ENCODE results near the gene CHD5.

Gene CHD5

DNA sequence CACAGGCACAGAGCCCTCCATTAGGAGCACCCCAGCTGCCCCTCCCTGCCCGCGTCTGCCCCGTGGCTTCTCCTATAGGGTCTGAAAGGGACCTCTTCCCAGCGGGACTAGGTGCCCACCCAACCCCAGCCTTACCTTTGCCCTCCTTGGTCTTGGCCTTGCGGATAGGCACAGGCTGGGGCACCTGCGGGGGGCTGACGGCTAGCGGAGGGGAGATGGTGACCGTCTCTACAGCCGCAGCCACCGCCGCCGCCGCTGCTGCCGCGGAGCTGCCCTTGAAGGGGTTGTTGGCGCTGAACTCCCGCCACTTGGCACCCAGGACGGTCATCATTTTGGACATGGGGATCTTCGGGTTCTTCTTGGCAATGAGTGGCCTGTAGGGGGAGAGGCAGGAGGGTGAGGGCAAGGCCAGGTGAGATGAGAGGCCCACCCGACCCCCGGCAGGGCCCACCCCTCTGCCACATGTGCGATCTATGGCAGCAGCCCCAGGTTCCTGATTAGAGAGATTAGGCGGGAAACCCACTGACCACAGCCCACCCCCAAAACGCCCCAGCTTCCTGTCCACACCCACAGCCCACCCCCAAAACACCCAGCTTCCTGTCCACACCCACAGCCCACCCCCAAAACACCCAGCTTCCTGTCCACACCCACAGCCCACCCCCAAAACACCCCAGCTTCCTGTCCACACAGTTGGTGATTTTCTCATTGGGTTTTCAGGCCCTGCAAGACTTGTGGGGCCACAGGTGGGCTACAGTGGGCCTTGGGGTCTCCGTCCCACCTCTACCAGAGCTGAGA, 25.4 kb downstream of the CHD5 start:
- DNase-seq, result no peak

DNA sequence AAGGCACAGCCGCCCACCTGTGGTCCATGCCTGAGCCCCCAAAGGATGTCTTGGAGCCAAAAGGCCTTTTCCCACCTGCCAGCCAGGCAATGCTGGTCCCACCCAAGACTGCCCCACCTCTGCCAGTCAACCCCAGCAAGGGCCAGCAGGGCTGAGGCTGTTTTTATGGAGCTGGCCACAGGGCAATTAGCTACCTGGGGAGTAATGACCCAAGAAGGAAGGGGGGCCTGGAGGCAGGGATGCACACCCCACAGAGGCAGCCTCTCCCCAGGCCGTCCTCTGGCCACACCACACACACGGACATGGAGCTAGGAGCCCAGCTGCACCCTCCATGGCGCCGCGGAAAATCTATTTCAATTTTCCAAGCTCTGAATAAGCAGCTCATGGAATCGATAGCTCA, 27.2 kb downstream of the CHD5 start:
- DNase-seq, result no peak

DNA sequence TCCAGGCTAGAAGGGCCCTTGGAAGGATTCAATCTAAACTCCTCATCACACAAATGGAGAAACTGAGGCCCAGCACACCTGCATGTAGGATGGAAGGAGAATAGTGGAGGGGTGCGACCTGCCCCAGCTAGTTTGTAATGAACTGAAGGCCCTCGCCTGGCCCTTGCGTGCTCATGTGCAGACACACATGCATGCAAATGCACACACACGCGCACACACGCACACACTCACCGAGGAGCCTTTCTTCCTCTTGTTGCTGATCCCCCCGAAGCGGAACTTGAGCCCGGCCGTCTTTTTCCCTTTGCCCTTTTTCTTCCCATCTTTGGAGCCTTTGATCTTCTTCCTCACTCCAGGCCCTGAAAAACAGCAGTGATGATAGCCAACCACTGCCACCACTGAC, 27.9 kb downstream of the CHD5 start:
- DNase-seq, result no peak

DNA sequence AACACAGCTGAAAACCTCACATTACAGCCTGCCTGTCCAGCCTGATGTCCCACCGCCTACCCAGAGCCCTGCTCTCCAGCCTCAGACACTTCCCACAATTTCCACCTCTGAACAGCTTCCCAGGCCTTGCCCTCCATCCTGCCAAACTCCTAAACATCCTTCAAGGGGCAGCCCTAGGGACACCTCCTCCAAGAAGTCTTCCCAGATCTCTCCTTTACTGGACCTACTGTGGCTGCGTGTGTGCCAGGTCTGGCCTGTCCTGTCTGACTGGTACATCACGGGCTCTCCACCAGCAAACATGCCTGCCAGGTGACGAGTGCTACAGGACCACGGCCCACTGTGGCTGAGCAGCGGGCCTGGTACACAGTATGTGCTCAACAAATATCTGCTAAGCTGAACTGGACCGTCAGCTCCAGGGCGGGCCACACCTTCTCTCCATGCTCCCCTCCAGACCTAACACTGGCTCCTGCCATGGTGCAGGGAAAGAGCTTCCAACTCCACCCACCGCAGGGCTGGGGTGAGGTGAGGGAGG, 28.8 kb downstream of the CHD5 start:
- DNase-seq, result no peak

DNA sequence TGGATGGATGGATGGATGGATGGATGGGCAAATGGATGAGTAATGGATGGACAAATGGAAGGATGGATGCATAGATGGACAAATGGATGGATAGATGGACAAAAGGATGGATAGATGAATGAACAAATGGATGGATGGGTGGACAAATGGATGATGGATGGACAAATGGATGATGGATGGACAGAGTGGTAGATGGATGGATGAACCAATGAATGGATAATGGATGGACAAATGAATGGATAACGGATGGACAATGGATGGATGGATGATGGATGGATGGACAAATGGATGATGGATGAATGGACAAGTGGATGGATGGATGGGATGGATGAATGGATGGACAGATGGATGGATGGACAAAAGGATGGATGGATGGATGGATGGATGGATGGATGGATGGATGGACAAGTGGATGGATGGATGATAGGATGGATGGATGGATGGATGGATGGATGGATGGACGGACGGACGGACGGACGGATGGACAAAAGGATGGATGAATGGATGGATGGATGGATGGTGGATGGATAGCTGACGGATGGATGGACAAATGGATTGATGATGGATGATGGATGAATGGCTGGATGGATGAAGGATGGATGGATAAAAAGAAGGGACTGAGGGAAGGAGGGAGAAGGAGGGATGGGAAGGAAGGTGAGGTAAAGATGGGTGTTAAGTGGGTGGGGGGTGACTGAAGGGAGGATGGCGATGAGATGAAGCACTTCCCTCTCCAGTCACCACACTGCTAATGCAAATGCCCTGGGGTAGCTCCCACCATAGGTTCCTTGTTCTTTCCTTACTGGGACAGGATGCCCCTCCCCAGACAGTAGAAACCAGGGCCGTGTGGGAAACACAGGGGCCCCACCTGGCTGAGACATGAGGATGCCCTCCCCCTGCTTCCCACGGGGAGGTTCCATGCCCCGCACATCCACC, 29.8 kb downstream of the CHD5 start:
- no peak for DNase-seq

DNA sequence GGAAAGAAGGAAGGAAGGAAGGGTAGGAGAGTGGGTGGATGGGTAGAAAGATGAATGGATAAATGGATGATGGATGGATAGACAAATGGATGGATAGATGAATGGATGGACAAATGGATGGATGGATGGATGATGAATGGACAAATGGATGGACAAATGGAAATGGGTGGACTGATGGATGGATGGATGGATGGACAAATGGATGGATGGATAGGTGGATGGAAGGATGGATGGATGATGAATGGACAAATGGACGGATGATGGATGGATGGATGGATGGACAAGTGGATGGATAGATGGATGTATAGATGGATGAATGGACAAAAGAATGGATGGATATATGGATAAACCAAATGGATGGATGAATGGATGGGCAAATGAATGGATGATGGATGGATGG, 30.5 kb downstream of the CHD5 start:
- no peak for DNase-seq

DNA sequence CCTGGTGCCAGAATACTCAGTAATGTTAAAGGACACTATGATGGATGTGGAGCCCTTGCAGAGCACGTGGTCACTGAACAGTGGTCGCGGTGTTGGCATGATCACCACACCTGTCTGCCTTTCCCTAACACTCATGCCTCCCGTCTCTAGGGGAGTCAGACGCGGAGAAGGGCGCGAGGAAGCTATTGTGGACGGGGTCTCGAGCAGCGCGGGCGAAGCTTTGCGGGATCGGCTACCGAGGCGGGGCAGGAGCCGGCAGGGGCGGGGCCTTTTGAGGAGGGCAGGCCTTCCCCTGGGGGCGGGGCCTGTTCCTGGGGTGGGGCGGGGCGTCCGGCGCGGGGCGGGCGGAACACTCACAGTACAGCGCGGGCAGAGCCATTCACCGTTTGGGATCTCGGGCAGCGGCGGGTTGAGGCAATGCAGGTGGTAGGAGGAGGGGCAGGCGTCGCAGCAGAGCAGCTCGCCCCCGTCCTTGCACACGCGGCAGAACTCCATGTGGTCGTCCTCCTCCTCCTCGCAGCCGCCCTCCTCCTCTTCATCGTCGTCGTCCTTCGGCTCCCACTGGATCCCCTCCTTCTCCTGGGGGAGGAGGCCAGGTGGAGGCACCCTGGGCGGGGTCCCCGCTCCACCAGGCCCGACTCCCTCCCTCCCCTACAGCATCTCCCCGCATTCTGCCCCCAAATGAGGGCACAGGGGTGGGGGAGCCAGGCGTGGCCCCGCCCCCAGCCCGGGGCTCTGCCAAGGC, 31.5 kb downstream of the CHD5 start:
- no peak for DNase-seq

DNA sequence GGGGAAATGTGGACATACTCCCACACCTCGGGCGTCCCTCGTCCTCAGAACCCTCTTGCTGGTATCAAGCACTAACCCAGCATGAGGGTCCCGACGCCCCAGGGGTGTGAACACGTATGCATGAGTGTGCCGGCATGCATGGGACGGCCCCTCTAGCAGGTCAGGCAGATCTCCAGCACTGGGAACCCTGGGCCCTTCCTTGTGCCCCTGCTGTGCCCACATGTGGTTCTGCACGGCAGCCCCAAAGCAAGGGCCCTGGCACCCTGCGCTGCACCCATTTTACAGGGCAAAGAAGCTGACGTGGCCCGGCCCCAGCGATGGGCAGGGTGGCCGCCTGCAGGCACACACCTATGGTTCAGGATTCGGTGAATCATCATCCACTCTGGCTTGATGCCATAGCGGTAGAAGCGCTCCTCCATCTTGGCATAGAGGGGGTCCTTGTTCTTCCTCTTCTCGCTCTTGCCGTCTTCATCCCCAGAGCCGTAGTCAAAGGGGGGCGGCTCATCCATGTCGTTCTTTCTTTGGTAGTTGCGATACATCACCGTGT, 34.2 kb downstream of the CHD5 start:
- DNase-seq, result no peak

DNA sequence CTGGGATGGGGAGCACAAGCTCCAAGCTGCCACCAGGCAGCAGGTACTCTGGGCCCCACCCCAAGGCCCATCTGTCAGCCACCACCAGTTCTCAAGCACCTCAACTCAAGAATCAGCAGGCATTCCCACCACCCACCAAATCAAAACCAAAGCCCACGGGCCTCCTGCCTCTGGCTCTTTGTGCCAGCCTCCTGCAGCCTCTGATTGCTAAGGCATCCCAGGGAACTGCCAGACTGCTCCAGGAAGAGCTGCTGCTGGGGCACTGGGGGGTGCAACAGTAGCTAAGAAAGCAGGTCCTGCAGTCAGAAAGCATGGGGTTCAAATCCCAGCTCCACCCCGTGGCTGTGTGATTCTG, 34.7 kb downstream of the CHD5 start:
- DNase-seq, result no peak

DNA sequence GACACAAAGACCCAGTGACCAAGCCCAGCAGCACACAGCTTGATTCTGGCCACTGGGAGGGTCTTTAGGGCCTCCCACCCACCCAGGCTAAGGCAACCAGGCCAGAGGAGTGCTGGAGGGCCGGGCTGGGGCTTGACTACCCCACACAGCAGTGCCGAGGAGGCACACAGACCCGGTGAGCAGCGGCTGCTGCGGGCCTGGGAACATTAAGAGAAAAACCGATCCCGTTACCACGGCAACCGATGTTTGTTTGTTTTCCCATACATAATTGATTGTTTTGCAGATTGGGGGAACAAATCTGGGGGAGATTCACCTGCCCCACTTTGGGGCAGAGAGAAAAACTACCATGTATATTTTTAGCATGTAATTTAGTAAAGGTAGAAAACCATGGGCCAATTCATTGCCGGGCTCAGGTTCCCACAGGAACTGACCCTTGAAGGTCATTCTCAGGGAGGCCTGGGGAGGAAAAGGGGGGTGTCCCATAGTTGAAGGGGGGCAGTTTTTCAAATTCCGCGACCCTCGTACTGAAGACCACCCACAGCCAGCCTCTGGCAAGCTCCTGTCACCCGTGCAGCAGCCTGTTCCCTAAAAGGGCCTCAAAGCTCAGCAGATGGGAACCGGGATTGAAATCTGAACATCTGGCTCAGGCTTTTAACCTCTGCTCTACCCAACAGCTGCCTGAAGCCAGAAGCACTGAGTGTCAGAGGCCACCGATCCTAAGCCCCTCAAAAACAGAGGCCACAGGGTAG, 35.3 kb downstream of the CHD5 start:
- DNase-seq, result no peak

DNA sequence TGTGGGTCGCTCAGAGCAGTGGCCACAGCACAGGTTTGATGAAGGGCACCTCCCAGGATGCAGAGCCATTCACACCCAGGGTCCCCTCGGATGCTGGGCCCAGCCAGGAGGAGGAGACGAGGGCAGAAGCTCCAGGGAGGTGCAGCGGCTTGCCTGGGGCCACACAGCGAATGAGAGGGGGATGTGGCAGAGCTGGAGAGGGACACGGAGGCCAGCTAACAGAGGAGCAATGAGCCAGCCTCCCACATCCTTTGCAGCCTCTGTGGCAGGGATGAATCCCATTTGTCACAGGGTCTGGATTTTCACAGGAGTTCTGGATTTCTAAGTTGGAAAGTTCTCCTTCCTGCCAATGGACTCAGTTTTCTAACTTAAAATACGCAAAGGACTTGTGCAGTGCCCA, 35.9 kb downstream of the CHD5 start:
- DNase-seq, result no peak

DNA sequence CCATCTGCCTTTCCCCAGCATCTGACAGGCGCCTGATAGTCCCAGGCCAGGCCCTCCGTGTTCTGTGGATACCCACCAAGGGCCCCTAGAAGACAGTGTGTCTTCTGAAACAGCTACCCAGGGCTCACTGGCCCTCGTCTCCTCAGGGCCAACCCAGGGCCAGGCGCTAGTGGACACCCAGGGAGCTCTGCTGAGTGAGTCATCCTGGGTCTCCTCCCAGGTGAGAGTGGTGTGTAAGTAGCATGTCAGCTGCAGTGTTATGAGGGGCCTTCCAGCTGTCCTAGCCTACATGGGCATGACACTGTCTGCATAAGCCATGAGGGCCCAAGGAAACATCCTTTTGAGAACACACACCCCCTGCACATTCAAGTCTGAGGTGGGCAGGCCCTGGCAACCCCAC, 36.7 kb downstream of the CHD5 start:
- DNase-seq, result no peak

DNA sequence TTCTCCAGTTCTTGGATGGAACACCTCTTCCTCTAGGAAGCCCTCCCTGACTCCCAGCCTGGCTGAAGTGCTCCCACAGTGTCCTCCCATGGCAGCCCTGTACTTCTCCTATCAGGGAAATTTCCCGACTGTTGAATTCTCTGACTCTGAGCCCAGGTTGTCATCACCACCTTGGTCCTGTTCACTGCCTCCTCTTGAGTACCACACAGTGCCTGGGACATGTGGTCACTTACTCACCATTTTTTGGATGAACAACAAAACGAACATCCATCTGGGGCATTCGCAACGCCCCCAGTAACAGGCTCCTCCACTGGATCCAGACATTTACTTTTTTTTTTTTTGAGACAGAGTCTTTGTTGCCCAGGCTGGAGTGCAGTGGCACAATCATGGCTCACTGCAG, 37.4 kb downstream of the CHD5 start:
- DNase-seq, result no peak

DNA sequence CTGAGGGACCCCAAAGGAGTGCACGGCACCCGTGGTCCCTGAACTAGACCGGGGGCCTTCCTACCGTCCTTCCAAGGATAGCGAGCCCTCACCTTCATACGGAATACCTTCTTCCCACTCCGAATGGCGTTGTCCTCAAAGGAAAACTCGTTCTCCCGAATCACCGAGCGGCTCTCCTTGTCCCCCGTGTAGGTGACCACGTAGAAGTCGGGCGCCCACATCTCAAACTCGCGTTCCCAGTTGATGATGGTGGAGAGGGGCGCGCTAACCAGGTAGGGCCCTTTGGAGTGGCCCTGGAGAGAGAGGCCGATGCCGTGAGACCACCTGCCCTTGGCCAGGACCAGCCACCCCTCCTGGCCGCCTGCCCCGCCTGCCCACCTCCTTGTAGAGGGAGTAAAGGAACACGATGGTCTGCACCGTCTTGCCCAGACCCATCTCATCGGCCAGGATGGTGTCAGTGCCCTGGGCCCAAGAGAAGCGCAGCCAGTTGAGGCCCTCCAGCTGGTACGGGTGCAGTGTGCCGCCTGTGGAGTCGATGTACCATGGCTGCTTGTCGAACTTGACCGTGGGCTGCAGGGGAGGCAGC, 38.0 kb downstream of the CHD5 start:
- no peak for DNase-seq

DNA sequence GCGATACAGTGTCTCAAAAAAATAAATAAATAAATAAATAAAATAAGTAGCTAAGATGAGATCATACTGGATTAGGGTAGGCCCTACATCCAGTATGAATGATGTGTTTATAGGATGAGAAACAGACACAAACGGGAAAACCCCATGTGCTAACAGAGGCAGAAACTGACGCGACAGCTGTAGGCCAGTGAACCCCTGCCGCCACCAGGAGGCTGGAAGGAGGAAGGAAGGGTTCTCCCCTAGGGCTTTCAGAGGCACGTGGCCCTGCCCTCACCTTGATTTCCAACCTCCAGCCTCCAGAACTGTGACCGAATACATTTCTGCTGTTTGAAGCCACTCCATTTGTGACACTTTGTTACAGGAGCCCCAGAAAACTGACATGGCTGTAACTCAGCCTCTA, 38.5 kb downstream of the CHD5 start:
- DNase-seq, result no peak

DNA sequence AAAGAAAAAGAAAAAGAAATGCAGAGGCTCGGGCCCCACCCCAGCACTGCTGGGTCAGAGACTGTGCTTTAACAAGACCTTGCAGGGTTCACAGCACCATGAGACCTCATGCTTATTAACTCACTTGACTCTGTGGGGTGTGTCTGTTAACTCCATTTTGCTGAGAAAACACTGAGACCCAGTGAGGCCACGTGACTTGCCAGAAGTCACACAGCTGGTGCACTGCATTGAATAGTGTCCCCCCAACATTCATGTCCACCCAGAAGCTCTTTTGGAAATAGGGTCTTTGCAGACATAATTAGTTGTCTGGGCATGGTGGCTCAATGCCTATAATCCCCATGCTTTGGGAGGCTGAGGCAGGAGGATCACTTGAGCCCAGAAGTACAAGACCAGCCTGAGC, 39.7 kb downstream of the CHD5 start:
- DNase-seq, result no peak

DNA sequence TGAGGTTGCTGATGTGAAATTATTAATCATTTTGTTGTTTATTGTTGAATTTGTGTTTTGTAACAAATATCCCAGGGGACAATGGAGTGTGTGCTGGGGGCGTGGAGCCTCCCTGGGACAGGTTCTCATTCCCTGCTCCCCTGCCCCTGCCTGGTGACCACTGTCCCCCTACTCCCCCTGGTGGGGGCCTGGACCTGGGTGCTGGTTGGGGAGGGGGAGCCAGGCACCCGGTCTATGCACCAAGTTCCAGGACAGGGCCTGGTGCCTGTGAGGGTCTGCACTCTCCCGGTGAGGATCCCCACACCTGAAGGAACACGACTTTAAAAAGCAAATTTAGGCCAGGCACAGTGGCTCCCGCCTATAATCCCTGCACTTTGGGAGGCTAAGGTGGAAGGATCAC, 42.4 kb downstream of the CHD5 start:
- DNase-seq, result no peak

DNA sequence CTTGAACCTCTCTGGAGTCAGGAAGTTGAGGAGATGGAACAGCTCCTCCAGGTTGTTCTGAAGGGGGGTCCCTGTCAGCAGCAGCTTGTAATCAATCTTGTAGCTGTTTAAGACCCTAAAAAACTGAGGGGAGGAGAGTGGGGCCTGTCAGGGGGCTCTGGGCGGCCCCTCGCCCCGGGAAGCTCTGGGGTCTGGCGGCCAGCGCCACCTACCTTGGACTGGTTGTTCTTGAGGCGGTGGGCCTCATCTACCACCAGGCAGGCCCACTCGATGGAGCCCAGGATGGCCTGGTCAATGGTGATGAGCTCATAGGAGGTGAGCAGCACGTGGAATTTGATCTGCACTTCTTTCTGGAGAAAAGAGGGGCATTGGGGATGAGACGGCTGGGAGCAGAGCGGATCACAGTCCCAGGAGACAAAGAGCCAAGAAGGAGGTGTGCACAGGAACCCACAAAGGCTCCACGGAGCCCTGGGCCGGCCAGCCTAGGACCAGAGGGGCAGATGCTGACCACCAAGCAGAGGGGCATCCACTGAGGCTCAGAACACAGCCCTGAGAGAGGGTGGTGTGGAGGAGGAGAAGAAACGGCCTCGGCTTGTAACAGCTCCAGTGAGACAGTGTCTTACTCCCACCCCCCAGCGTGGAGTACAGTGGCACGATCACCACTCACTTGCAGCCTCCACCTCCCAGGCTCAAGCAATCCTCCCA, 43.5 kb downstream of the CHD5 start:
- no peak for DNase-seq

DNA sequence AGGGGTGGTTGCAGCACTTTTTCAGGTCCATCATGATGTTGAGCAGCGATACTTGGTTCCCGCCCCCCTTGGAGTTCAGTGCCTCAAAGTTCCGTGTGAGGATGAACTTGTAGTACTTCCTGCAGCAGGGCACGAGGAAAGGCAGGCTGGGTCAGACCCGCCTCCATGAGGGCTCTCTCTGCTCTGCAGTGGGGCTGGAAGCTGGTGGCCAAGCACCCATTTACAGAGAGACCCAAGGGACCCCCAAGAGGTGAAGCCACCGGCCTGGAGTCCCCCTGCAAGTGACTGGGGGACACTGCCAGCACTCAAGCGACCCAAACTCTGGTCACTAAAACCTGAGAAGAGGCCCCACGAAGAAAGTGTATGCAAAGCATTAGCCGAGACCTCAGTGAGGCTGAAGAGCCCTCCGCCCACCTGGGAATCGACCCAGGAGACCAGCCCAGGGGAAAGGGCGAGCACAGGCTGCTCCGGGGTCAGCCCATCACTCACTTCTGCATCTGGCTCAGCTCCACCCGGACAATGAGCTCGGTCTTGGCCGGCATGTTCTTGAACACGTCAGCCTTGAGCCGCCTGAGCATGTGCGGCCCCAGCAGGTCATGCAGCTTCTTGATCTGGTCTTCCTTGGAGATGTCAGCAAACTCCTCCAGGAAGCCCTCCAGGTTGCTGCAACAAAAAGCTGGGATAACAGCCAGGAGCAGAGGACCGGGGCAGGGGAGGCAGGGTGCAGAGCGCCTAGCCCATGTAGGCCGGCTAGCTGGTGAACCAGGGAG, 45.2 kb downstream of the CHD5 start:
- no peak for DNase-seq

DNA sequence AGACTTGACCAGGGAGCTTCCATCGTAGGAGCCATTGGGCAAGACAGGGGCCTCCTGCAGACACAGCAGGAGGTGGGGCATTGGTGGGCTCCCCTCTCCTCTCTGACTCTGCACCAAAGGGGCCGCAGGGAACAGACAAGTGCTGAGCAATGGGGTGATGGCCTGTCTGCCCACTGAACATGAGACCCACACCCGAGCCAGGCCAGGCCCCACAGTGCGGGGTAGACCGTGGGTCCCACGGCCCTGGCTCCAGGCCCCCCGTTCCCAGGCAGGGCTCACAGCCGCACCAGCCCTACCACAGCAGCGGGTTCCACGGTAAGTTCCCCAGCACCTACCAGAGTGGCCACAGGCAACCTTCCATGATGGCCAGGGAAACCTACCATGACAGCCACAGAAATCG, 45.9 kb downstream of the CHD5 start:
- DNase-seq, result no peak
